Spinal cord (tissue), 10 donors: ENCODE measurements around the gene CKMT2. TPM values are rescaled to one million over a fixed set of nuclear protein-coding genes. Genes with fewer than 3 reads are reported as not detected.

ENCODE experiments used
- DNase-seq, 6 donors: peaks; one replicate each; pipeline versions ENCODE4 v3.0.0 to v3.0.0-alpha.2; 2013 to 2015; ENCODE audit warnings: low spot score in 6 of 6, low read depth in 4 of 6
- H3K27ac ChIP-seq: one replicate; pipeline ENCODE4 v1.5.1; 2013; ENCODE audit warnings: low read depth, low read length, control low read depth
- H3K27me3 ChIP-seq: one replicate; pipeline ENCODE4 v1.6.1; 2013; ENCODE audit warnings: low read length; ENCODE audit not compliant: control insufficient read depth, insufficient read depth
- H3K36me3 ChIP-seq: one replicate; pipeline ENCODE4 v1.6.1; 2013; ENCODE audit warnings: low read length; ENCODE audit not compliant: control insufficient read depth, insufficient read depth
- H3K4me1 ChIP-seq: one replicate; pipeline ENCODE4 v1.6.1; 2013; ENCODE audit warnings: low read length; ENCODE audit not compliant: control insufficient read depth, insufficient read depth
- H3K4me3 ChIP-seq: one replicate; pipeline ENCODE4 v1.5.1; 2013; ENCODE audit warnings: low read depth, low read length, control low read depth
- H3K9me3 ChIP-seq: one replicate; pipeline ENCODE4 v1.6.1; 2013; ENCODE audit warnings: low read length; ENCODE audit not compliant: control insufficient read depth, insufficient read depth
- WGBS: methylation state at CpG from one replicate; pipeline ENCODE4 v1.1.5; 2013; ENCODE audit warnings: missing lambda C conversion rate; ENCODE audit not compliant: insufficient coverage; 5-methylcytosine and 5-hydroxymethylcytosine counted together
- polyA plus RNA-seq, 2 donors: library from polyadenylated mRNA; unstranded; fragments of 120-200 nt; gene quantifications; one replicate each; pipeline ENCODE4 v1.2.1, GENCODE V29; 2013; ENCODE audit not compliant: insufficient read length in 2 of 2
- total RNA-seq, 2 donors: library from RNA; depleted of rRNA in 1 of 2; stranded (reverse); fragments of 120-200 nt in 1 of 2; fragments of >200 nt in 1 of 2; gene quantifications; one replicate each; pipeline versions ENCODE4 v1.2.3 to v1.2.4, GENCODE V29; 2013 to 2014
- donor health status: healthy.

CKMT2 gene
- total and polyA plus RNA-seq, 4 donors = 3.6 to 7.2 (median 5.4) TPM

DNA sequence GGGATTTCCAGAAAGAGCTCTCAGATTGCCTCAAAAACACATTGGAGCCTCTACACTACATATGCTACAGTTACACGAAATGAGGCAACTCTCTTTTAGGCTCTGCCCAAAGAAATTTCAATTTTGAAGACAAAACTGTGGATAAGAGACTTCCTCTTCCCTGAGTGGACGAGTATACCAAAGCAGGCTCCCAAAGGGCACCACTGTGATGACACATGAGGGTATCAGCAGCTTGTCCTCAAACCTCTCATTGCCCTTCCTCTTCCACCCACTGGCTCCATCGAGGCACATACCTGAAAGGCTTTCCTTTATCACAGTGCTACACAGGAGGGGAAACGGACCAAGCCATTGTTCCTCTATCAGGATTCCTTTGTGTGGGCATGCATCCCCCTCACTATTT lies 11.3 kb downstream of the CKMT2 start:
- H3K27me3 ChIP-seq = no peaks in the 10 kb centered on the region
- 91% methylated on average over 2 of the region's 4 CpGs for WGBS
- H3K4me1 ChIP-seq = peaks cover 7% of the 10 kb centered on the region
- H3K27ac ChIP-seq = no peak overlapping the region
- no peak overlapping the region for H3K4me3 ChIP-seq
- DNase-seq = no peak
- H3K36me3 ChIP-seq = no peaks in the 10 kb centered on the region
- no peaks in the 10 kb centered on the region for H3K9me3 ChIP-seq

GRCh38 chr5:81245871-81246235 lies 12.7 kb downstream of the CKMT2 start:
- WGBS = 83% methylated on average over 5 of the region's 5 CpGs

DNA sequence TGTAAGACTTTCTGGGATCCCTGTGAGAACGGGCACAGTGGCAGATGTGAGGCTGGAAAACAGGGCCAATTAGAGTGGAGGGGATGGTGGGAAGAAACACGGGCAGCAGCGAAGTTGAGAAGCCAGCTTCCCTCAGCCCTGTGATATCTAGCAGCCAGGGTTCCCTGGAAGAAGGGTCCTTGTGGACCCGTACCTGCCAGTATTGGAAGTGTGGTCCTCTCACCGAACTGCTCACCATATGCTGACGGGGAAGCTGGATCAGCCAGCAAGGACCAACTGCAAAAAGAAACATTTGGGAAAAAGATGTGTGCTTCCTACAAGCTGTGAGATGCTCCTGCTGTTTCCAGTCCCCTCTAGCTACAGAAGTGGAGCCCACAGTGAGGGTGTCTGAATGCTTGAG lies 13.6 kb downstream of the CKMT2 start:
- H3K4me1 ChIP-seq = peaks cover 7% of the 10 kb centered on the region
- peak in 2 of 6 donors; percentile 49 to 53 for DNase-seq
- 75% methylated on average over 6 of the region's 6 CpGs for WGBS
- no peaks in the 10 kb centered on the region for H3K9me3 ChIP-seq
- no peak overlapping the region for H3K4me3 ChIP-seq
- H3K27ac ChIP-seq = no peak overlapping the region
- no peaks in the 10 kb centered on the region for H3K36me3 ChIP-seq
- H3K27me3 ChIP-seq = no peaks in the 10 kb centered on the region

More at GRCh38 chr5:81245871-81246235, 12.7 kb downstream of the CKMT2 start:
- Histone ChIP-seq H3K4me3 (no peak overlapping the region), H3K27ac (no peak overlapping the region), H3K27me3 (no peaks in the 10 kb centered on the region), H3K4me1 (peaks cover 7% of the 10 kb centered on the region), H3K9me3 (no peaks in the 10 kb centered on the region), H3K36me3 (no peaks in the 10 kb centered on the region)
- no peak for DNase-seq

- Histone ChIP-seq H3K27me3 (no peaks in the 10 kb centered on the region), H3K4me3 (no peak overlapping the region), H3K4me1 (peaks cover 8% of the 10 kb centered on the region), H3K36me3 (no peaks in the 10 kb centered on the region), H3K27ac (peak overlapping the region; percentile 29), H3K9me3 (no peaks in the 10 kb centered on the region)
- peak in 2 of 6 donors; percentile 29 to 51 for DNase-seq
- WGBS = 14% methylated on average over 1 of the region's 3 CpGs
These were observed 14.4 kb downstream of the CKMT2 start for GRCh38 chr5:81247441-81247972.

GRCh38 chr5:81249240-81249639 lies 16.1 kb downstream of the CKMT2 start:
- no peaks in the 10 kb centered on the region for H3K9me3 ChIP-seq
- no peaks in the 10 kb centered on the region for H3K27me3 ChIP-seq
- no peak overlapping the region for H3K4me3 ChIP-seq
- H3K4me1 ChIP-seq = peaks cover 11% of the 10 kb centered on the region
- no peak for DNase-seq
- WGBS = 100% methylated on average over 1 of the region's 4 CpGs
- no peak overlapping the region for H3K27ac ChIP-seq
- H3K36me3 ChIP-seq = peaks cover 2% of the 10 kb centered on the region

DNA sequence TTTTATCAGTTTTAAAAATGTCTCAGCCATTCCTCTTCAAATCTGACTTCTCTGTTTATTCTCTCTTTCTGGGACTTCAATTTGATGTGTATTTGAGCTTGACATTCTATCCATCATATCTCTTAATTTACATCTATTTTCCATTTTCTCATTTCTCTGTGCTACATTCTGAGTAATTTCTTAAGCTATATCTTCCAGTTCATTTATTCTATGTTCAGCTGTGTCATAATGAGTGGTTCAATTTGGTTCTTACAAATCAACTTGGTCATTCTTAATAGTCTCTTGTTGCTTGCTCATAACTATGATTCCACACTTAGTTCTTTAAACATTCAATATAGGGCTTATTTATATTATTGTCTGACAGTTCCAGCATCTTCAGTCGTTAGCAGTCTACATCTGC lies 16.9 kb downstream of the CKMT2 start:
- WGBS = no CpG with 5 or more reads among the region's 1 CpG

GRCh38 chr5:81251922-81252321 lies 18.8 kb downstream of the CKMT2 start:
- Histone ChIP-seq H3K9me3 (no peaks in the 10 kb centered on the region), H3K27me3 (no peaks in the 10 kb centered on the region), H3K27ac (no peak overlapping the region), H3K4me3 (no peak overlapping the region), H3K36me3 (peaks cover 10% of the 10 kb centered on the region), H3K4me1 (peaks cover 4% of the 10 kb centered on the region)
- DNase-seq = no peak
- 89% methylated on average over 3 of the region's 5 CpGs for WGBS

More for the DNA sequence above, 16.9 kb downstream of the CKMT2 start:
- Histone ChIP-seq H3K27me3 (no peaks in the 10 kb centered on the region), H3K9me3 (no peaks in the 10 kb centered on the region), H3K36me3 (peaks cover 9% of the 10 kb centered on the region), H3K27ac (no peak overlapping the region), H3K4me1 (peaks cover 11% of the 10 kb centered on the region), H3K4me3 (no peak overlapping the region)
- DNase-seq = no peak

GRCh38 chr5:81252904-81253303 lies 19.8 kb downstream of the CKMT2 start:
- no peaks in the 10 kb centered on the region for H3K9me3 ChIP-seq
- H3K27ac ChIP-seq = no peak overlapping the region
- H3K4me3 ChIP-seq = no peak overlapping the region
- H3K36me3 ChIP-seq = peaks cover 10% of the 10 kb centered on the region
- DNase-seq = peak in 1 of 6 donors; percentile 78
- no CpG with 5 or more reads among the region's 1 CpG for WGBS
- H3K27me3 ChIP-seq = no peaks in the 10 kb centered on the region
- peaks cover 4% of the 10 kb centered on the region for H3K4me1 ChIP-seq

DNA sequence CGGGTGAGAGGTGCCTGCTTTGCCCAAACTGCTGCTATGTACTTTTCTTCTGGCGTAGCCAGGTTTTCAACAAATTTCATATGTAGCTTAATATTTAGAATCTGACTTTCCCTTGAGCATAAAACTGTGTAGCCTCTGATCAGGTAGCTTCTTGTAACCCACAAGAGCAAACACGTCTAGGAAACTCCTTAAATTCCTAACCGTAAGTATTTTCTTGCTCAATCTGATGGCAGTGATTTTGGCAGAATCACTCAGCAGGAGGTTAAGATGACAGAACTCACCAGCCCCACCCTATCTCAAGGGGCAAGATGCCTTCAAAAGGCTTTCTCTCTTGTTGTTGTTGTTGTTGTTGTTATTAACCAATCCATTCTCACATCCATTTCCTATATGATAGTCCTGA lies 20.8 kb downstream of the CKMT2 start:
- Histone ChIP-seq H3K36me3 (peaks cover 10% of the 10 kb centered on the region), H3K4me1 (peaks cover 4% of the 10 kb centered on the region), H3K4me3 (no peak overlapping the region), H3K9me3 (no peaks in the 10 kb centered on the region), H3K27ac (no peak overlapping the region), H3K27me3 (no peaks in the 10 kb centered on the region)
- WGBS = 73% methylated on average over 2 of the region's 4 CpGs
- no peak for DNase-seq

DNA sequence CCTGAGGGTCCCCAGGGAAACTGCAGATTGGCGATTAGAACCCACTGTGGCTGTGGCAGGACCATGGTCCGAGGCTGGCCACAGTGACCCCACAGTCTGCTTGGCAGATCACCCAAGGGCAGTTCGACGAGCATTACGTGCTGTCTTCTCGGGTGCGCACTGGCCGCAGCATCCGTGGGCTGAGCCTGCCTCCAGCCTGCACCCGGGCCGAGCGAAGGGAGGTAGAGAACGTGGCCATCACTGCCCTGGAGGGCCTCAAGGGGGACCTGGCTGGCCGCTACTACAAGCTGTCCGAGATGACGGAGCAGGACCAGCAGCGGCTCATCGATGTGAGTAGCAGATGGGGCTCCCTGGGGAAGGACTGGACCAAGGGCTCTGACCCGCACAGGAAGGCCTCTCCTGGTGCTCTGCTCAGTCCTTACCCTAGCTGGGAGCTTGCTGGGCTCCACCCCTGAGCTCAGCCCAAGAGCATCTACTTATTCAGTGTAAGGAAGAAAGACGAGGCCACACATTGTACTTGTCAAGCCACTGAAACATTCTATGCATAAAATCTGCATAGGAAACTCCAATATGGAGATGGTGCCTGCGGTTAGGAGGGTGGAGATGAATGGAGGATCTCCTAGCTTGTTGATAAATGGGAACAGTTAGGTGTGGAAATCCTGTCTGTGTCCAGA lies 21.9 kb downstream of the CKMT2 start:
- 97% methylated on average over 19 of the region's 21 CpGs for WGBS
- Histone ChIP-seq H3K27ac (no peak overlapping the region), H3K4me1 (peaks cover 4% of the 10 kb centered on the region), H3K4me3 (no peak overlapping the region), H3K36me3 (peaks cover 10% of the 10 kb centered on the region), H3K27me3 (no peaks in the 10 kb centered on the region), H3K9me3 (peaks cover 1% of the 10 kb centered on the region)
- DNase-seq = no peak
